SIG-M5 treated with dmso at 0.1 percent for 504 hours (cell line): Measurements from ENCODE around the gene GTF2E1.
"Not testable (repeated sequence)": the region's sequence is repeated elsewhere in the genome, so short reads cannot be mapped to it uniquely, and the experiment has no call there.

ENCODE experiments used
- DNase-seq: peaks from one replicate; lab custom pipeline; 2025; ENCODE audit not compliant: unreplicated experiment; lab: John Stamatoyannopoulos, UW

GTF2E1 gene

DNA sequence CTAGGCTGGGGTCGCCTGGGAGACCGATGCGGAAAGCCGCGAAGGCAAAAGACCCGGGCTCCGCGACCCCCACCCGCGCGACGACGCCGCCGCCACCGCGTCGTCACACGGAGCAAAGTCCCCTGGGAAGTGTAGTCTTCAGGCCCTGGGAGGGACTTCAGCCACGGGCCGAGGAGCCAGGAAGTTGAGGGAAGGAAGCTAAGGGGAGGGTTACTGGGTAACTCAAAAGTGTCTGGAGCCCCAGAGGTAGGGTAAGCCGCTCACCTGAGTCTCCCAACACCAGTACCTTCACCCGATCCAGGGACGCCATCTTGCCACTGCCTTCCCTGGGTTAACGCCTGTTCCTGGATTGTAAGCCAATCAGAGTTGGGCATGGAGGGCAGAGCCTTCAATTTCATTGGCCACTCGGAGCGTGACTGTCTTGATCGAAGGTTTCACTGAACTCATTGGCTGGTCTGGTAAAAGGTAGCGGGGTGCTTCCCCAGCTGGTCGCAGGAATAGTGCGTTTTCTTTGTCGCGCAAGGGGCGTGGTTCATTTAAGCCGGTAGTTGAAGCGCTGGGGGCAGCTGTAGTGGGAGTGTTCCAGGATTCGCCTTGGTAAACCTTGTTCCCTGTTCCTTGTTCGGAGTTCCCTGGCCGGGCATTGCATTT, at the start of gene GTF2E1, which contains the start of gene RABL3:
TSS of gene GTF2E1 (plus strand) at position 547 of the 651 bp plus-strand sequence. CDS start 7,809 bp downstream, outside the sequence.
TSS of gene RABL3 (minus strand) at position 319 of the 651 bp plus-strand sequence. CDS start at position 310, 9 bp downstream.
- DNase-seq, result peak; percentile 100

- no peak for DNase-seq
Observed at GRCh38 chr3:120693439-120694171, 48.9 kb upstream of the GTF2E1 start.

- DNase-seq, result no peak
Observed at GRCh38 chr3:120699333-120699732, 43.2 kb upstream of the GTF2E1 start.

DNA sequence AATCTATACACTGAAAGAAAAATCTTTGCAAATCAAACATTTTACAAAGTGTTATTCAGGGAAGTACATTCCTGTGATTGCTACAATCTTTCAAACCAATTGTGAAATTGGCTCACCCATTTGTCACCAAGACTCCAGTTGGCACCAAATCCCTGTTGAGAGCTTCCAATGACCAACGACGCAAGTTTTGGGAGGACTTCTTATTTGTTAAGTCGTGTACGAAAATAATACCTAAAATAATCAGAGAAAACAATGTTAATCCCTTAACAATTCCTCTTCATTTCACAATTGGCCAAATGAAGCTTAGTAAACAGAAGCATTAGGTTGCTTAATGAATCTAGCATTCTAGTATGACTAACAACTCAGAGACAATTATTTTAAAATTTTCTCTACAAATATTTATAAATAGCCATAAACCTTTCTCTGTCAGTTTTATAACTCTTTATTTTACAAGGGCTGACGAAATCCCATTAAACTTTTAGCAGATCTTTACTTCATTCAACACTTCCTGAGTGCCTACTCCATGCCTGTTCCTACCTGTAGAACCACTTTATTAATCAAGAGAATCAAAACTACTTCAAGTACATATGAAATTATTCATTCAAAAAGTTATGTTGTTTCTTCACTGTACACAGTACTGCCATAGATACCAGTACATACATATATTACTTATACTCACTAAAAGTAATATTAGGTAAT, 36.5 kb upstream of the GTF2E1 start:
- DNase-seq, result no peak

DNA sequence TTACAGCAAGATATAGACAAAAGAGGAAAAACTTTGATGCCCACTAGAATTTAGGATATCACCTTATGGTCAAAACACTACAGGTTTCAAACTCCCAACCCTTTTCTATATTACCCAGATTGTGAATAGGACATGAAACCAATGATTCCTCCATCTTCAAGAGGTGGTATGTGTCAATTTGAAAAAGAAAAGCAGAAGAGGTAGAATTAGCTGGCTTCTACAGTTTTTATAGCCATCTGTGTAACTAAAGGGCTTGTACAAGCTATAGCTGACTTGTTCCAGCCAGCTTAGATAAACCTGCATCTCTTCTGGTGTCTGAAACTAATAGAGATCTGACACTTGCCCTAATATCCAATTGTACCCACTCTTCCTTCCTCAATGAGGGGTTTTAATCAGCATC, 35.6 kb upstream of the GTF2E1 start:
- no peak for DNase-seq

- DNase-seq, result no peak
Observed at GRCh38 chr3:120708408-120708807, 34.1 kb upstream of the GTF2E1 start.

DNA sequence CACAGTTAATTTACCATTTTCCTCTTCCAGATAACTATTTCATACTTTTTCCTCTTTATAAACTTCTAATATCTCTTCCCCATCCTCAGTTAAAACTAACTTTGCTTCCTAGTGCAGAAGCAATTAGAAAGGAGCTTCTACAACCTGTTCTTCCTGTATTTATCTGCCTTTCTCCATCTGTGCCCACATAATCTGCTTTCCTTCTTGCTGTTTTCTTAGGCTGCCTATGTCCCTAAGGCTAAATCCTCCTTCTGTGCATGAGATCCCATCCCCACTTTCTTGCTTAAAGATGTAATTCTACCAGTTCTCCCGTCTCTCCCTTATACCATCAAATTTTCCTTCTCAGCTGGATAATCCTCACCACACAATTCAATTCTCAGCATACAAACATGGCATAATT, 32.2 kb upstream of the GTF2E1 start:
- DNase-seq, result no peak

GRCh38 chr3:120713262-120713661, 29.3 kb upstream of the GTF2E1 start:
- no peak for DNase-seq

DNA sequence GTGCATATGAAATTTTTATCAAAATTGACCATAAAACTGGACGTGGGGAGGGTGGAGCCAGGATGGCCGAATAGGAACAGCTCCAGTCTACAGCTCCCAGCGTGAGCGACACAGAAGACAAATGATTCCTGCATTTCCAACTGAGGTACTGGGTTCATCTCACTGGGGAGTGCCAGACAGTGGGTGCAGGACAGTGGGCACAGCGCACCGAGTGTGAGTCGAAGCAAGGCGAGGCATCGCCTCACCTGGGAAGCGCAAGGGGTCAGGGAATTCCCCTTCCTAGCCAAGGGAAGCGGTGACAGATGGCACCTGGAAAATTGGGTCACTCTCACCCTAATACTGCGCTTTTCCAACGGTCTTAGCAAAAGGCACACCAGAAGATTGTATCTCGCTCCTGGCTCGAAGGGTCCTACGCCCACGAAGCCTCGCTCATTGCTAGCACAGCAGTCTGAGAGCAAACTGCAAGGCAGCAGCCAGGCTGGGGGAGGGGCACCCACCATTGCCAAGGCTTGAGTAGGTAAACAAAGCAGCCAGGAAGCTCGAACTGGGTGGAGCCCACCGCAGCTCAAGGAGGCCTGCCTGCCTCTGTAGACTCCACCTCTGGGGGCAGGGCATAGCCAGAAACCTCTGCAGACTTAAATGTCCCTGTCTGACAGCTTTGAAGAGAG, 23.2 kb upstream of the GTF2E1 start:
- DNase-seq, result not testable (repeated sequence)

GRCh38 chr3:120726791-120727190, 15.8 kb upstream of the GTF2E1 start:
- DNase-seq, result no peak

- no peak for DNase-seq
Observed at GRCh38 chr3:120730576-120731542, 11.7 kb upstream of the GTF2E1 start.

DNA sequence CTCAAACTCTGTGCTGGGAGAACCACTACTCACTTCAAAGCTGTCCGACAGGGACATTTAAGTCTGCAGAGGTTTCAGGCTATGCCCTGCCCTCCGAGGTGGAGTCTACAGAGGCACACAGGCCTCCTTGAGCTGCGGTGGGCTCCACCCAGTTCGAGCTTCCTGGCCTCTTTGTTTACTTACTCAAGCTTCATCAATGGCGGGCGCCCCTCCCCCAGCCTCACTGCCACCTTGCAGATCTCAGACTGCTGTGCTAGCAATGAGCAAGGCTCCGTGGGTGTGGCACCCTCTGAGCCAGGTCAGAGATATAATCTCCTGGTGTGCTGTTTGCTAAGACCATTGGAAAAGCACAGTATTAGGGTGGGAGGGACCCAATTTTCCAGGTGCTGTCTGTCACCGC, 4.5 kb upstream of the GTF2E1 start:
- DNase-seq, result peak; percentile 7

DNA sequence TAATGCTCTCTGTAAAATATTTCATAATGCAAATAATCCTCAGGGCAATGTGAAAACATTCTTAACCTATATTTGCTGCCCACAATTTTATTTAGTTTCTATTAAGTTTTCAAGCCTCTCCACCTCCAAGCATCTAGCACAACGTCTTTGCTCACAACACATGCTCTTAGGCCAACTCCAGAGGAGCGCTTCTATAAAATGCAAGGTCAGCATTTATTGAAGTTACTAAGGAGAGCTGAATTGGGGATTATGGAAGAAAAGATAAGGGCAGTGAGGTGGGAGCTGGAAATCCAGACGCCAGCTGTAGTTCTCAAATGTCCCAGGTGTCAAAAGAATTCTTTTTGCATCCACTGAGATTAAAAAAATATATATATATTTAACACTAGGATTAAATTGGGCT, 1.2 kb upstream of the GTF2E1 start:
- DNase-seq, result peak; percentile 19

DNA sequence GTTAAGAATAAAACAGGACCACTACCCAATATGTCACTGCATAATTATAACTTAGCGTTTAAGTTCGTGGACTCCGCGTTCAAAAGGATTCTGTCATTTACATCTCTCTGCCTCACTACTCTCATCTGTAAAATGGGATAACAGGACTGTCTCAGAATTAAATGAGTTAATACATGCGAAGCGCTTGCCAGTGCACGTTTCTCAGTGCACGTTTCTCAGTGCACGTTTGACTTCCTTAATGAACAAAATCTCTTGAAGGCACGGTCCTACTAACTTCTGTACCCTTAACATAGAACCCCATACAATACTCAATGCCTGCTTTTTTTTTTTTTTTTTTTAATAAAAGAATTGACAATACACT, 727 bp upstream of the GTF2E1 start:
- peak; percentile 73 for DNase-seq

GRCh38 chr3:120742849-120743365, 363 bp downstream of the GTF2E1 start:
- peak; percentile 53 for DNase-seq

DNA sequence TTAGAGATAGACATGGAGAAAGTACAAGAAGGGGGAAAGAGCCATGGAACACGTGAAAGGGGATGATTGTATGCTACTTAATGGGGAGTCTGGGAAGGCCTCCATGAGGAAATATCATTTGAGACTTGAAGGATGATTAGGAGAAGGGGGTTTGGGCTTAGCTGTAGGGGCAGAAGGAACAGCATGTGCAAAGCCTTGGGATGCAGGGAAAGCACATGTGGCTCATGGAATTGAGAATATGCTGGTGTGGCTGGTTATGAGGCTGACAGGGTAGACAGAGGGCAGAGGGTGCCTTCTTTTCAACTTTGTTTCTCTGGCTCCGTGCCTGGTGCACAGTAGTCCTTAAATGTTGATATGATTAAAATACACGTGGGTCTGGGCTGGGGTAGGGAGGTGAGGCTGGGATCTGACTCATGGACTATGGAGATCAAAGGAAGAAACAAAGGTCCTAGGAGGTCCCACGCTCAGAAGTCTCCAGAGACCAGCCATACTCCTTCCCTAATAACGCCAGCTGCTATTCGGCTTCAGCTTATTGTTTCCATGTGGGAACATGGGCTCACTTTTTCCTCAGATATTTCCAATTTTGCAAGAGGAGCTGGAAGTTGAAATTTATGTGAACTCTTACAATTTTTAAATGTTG, 1.1 kb downstream of the GTF2E1 start:
- DNase-seq, result no peak

DNA sequence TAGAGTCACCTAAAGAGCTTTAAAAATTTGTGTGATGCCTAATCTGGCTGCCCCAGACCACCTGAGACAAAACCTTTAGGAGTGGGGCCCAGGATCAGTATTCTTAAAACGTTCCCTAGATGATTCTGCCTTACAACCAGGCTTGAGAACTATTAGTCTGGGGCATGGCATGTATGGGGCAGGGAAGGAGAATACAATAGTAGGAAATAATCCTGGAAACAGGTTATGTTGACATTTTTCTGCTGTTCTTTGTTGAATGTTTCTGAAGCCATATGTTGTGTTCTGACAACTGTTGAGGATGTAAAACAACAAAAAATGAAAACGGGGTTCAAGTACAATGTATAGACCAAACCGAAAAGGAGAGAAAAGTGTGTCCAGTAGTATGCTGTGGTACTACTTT, 2.9 kb downstream of the GTF2E1 start:
- no peak for DNase-seq

DNA sequence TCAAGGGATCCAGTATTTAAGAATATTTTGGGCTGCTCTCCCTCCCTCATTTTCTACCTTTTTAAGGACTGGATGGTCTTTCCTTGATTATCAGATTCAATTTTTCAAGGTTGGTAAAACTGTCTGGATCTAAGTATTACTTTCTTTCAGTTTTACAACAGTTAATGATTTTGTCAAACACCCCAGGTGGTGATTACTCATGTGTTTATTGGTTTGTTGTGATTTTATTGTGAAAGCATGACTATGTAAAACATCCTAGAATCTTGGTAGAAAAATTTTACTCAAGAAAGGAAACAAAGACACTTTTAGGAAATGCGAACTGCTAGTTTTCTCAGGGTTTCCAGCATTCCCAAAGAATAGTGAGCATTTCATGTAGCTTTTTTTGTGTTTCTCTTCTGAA, 7.3 kb downstream of the GTF2E1 start:
- no peak for DNase-seq

- no peak for DNase-seq
Observed at GRCh38 chr3:120752230-120752629, 9.7 kb downstream of the GTF2E1 start.

- no peak for DNase-seq
Observed at GRCh38 chr3:120752865-120753264, 10.3 kb downstream of the GTF2E1 start.
